ENCODE results near the gene C17orf67.

The C17orf67 gene

GRCh38 chr17:56832446-56832845 is 1.3 kb downstream of the C17orf67 start:
- DNase-seq, result no peak

GRCh38 chr17:56831369-56832095 is 2.2 kb downstream of the C17orf67 start:
- DNase-seq, result no peak

GRCh38 chr17:56830726-56831368 is 2.9 kb downstream of the C17orf67 start:
- DNase-seq, result no peak

- DNase-seq, result no peak
These were observed 6.9 kb downstream of the C17orf67 start for GRCh38 chr17:56826611-56827414.

- DNase-seq, result no peak
These were observed 9.2 kb downstream of the C17orf67 start for GRCh38 chr17:56824503-56824902.

DNA sequence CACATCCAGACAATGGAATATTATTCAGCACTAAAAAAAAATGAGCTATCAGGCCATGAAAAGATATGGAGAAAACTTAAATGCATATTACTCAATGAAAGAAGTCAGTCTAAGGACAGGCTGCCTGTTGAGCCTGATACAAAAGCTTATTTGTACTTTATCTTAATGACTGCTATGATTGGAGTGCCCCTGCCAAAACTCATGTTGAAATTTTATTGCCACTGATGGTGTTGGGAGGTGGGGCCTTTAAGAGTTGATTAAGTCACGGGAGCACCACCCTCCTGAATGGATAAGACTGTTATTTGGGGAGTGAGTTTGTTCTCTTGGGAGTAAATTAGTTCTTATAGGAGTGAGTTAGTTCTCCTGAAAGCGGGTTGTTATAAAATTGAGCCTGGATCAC is 9.9 kb downstream of the C17orf67 start:
- DNase-seq, result no peak

DNA sequence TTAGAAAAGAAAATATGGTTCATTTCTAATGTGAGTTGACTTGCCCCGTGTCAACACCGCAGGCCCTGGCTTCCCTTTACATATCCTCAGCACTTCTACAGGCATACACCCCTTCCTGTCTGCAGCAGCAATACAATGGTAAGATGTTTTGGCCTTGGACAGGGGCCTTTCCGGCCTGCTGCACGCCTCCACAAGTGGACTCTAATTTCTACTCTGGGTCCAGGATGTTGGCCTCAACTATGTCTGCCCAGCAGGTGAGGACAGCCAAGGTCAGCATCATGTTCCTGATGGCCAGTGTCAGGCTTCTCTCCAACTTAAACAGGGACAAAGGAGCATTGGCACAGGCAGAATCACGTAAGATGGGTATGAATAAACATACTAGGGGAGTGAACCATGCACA is 11.0 kb downstream of the C17orf67 start:
- DNase-seq, result no peak

DNA sequence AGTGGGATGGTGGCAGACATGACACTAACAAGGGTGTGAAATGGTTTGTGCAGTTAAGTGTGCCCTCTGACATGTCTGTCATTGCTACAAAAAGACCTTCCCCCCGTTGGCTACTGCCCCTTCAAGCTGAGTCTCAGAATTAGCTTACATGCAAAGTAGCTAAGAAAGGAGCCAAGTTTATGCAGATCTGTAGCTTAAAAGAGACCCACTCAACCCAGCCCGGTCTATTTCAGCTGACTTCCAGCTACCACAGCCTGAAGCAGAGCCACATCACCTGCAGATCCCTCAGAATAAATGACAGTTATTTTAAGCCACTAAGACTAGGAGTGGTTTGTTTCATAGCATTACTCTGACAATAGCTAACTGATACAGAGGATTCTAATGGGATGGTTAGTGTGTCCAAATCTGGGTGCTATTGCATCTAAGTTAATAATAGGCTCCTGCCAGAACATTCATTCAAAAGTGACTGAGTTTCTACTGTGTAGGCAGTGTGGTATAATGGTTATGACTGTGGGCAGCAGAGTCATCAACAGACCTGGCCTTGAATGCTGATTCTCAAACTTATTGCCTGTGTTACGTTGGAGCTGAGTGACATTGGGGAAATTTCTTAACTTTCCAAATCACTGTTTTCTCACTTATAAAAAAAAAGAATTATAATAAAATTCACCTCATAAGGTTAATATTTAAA is 11.7 kb downstream of the C17orf67 start:
- DNase-seq, result no peak

DNA sequence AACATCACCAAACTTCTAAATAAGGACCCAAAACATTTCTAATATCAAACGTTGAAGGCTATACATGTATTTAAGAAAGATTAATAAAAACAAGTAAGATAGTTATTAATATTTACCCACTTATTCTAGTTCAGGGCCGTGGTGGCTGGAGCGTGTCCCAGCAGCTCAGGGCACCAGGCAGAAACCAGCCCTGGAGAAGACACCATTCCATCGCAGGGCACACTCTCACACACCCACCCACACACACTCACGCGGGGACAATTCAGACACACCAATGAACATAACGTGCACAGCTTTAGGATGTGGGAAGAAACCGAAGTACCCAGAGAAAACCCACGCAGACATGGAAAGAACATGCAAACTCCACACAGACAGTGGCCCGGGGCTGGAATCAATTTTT is 13.5 kb downstream of the C17orf67 start:
- DNase-seq, result no peak

GRCh38 chr17:56819431-56820145 is 14.1 kb downstream of the C17orf67 start:
- DNase-seq, result no peak

- no peak for DNase-seq
These were observed 14.7 kb downstream of the C17orf67 start for GRCh38 chr17:56819030-56819429.

DNA sequence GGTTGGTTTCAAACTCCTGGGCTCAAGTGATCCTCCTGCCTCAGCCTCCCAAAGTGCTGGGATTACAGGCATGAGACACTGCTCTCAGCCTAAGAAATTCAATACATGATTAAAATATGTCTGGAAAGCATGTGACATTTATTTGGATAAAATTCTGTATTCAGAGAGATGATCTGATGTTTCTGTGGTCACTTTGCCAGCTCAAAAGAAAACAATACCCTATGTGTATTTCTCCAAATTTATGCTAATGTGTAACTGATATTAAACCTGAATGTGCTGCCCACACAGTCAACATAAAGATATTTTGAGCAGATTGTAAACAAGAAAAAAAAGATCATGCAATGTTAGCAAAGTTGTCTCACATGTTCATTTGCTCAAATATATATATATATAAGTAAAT is 16.7 kb downstream of the C17orf67 start:
- DNase-seq, result no peak

DNA sequence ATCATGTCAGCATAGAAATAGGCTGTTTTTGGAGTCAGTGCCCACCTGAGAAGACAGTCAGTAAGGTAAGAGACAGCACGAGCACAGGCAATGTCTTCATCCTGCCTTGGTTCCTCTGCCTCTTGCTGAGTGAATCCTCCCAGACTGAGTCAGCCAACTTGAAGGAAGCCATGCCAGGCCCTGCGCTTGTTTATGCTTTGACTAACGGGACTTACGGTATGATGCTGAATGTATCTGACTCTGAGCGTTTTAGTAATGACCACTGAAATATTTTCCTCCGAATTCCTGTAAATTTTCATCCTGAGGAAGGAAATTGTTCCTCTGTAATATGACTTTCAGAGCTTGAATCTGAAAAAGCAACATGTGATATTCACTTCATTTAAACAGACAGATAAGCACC is 18.0 kb downstream of the C17orf67 start:
- no peak for DNase-seq

DNA sequence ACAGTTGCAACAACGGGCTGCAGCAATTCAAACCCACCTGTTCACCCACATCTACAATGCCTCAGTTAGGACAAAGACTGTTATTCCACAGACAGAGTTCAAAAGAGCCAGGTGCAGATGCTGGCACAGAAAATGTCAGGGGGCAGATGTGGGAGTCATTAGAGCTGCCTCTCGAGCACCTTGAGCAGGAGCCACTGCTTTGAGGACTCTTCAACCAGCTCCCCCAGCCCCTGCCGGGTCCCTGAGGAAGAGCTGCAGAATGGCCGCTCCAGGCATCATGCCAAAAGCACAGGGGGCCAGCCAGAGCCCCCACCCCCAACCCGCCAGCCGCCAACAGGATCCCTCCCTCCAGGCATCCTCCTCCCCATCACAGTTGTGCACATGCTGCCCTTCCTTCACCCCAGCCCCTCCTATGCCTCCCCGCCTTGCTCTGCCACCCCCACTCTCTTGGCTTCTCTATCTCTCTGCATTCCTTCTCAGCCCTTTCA is 20.8 kb downstream of the C17orf67 start:
- no peak for DNase-seq

DNA sequence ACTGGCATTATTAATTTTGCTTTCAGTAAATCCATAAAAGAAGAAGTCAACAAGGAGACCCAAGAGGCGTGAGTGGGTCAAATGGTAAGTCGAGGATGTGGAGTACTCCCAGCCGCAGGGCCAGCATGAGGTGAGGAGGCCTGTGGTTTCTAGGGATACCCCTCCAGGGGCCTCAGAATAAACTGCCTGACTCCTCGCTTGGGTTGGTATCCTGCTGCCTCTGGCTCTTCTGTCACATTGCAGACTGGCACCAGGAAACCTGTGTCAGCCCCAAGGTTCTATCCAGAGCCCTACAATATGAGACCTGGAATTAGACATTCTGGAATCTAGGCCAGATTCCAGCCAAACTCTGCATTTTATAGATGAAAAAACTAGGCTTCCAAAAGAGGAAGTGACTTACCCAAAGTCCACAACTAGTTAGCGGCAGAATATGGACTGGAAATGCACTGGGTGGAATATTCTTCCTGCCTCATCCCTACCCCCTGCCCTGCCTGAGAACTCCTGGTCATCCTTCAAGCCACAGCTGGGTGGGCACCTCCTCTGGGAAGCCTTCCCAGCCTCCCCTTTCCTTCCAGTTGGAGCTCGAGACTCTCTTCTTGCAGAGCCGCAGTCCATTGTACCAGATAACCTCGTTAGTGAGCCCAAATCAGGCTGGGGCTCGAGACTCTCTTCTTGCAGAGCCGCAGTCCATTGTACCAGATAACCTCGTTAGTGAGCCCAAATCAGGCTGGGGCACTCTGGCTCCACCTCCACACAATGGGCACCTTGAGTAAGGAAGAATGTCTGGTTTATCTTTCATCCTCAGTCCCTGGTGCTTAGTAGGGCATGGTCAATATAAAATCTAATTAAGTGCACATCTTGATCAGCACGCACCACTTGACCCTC is 22.6 kb downstream of the C17orf67 start:
- no peak for DNase-seq

DNA sequence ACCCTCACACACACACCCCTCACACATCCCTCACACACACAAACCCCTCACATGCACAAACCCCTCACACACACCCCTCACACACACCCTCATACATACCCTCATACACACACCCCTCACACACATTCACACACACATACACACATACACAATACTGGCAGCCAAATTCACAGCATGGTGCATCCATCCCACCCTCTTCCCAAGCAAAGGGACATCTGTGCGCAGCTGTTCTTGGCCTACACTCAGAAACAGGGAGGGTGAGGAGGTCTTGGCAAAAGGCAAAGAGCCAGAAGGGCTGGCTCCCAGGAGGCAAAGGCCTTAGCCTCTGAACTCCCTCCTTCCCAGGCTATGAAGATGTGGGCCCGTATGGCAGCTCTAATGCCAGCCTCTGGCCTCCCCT is 23.4 kb downstream of the C17orf67 start:
- DNase-seq, result no peak

GRCh38 chr17:56809820-56810179 is 23.9 kb downstream of the C17orf67 start:
- no peak for DNase-seq

DNA sequence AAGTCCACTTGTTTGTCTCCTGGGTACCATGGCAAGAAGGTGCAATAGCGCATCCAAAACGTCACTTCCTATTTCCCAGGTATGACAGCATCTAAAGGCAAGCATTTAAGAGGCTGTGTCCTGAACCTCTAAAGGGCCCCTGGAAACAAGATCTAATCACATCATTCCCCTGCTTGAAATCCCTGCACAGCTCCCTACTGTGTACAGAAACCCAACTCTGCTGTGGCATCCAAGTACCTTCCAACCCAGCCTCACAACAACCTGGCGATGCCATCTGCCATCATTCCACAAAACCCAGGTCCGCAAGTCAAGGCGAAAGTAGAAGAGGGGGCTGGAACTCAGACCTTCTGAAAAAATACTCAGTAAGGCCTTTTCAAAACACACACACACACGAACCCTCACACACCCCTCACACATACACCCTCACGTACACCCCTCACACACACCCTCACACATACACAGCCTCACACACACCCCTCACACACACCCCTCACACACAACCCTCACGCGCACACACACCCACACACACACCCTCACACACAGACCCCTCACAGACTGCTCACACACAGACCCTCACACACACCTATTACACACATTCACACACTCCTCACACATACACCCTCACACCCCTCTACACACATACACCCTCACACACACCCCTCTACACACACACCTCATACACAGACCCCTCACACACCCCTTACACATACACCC is 24.5 kb downstream of the C17orf67 start:
- no peak for DNase-seq

GRCh38 chr17:56808503-56808902 is 25.2 kb downstream of the C17orf67 start:
- DNase-seq, result no peak

DNA sequence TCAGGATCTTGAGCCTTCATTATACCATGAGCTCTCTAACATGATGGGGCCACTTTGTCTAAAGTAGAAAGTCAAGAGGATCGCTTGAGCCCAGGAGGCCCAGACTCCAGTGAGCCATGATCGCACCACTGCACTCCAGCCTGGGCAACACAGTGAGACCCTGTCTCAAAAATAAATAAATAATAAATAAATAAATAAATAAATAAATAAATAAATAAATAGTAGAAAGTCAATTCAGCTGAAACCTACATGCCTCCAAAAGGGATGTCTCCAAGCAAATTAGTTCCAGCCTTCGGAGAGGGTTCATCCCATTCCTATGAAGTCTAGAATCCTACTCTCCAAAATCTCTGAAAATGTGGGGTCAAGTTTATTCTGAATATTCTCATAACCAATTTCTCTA is 26.0 kb downstream of the C17orf67 start:
- no peak for DNase-seq

DNA sequence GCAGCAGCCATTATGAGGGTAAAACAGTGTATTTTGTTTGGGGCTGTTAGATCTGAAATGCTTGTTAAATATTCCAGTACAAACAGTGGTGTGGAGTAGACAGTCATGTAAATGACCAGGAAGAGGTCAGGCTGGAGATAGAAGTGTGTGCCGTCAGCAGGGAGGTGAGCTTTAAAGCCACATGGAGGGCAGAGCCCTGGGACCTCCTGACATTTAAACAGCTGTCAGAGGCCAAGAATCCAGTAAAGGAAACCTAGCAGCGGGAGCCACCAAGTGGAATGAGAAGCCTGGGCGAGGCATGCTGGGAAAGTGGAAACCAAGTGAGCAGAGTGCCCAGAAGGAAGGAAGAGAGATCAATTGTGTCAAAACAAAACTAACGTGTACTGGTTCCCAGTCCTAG is 26.8 kb downstream of the C17orf67 start:
- DNase-seq, result no peak
